Brain microvascular endothelial cell (primary cell): ENCODE results near the gene TRAPPC6A.
A peak's percentile ranks its signal among the peaks of the same experiment; 100 is the strongest.

Experiments
- DNase-seq: peaks from one replicate; pipeline ENCODE4 v3.0.0-alpha.2; 2020
- H3K27ac ChIP-seq: fragments of 250-450 bp; sonication (Bioruptor Pico); 2 replicates; pipeline ENCODE4 v1.5.1; 2020; ENCODE audit warnings: mild to moderate bottlenecking, moderate library complexity
- H3K27me3 ChIP-seq: fragments of 250-450 bp; sonication (Bioruptor Pico); replicated peaks from 2 replicates; pipeline ENCODE4 v1.5.1; 2020; ENCODE audit warnings: mild to moderate bottlenecking
- H3K36me3 ChIP-seq: fragments of 250-450 bp; sonication (Bioruptor Pico); replicated peaks from 2 replicates; pipeline ENCODE4 v1.5.1; 2020; ENCODE audit warnings: mild to moderate bottlenecking
- H3K4me3 ChIP-seq: 2 replicates; pipeline ENCODE4 v1.5.1; 2011; ENCODE audit warnings: low read depth, mild to moderate bottlenecking, control low read depth, low read length, moderate library complexity
- CTCF ChIP-seq: IDR thresholded peaks from 2 replicates; pipeline ENCODE4 v1.5.1; 2011; ENCODE audit warnings: low read depth, mild to moderate bottlenecking, moderate library complexity, low read length, control low read depth, inconsistent platforms; ENCODE audit errors: missing control alignments
- in situ Hi-C: cut with HindIII; loops from 2 replicates; pipeline ENCODE4 v1.10.0; 2017; ENCODE audit warnings: low sequenced_read_pairs, low pct_ligation_motif_present

TRAPPC6A gene

GRCh38 chr19:45177817-45178261 is at the start of gene TRAPPC6A:
TRAPPC6A (minus strand) TSS chr19:45178237; CDS start chr19:45178218, 19 bp downstream.
- DNase-seq = peak; percentile 48
- Histone ChIP-seq H3K27me3 (no peaks in the 10 kb centered on the region), H3K4me3 (peak within 1 kb of the TSS; percentile 95), H3K36me3 (no peaks in the 10 kb centered on the region), H3K27ac (peak within 1 kb of the TSS; percentile 92)
- TF ChIP-seq CTCF = no peak
- in situ Hi-C loops = no loop called here

GRCh38 chr19:45224645-45225044 is 46.6 kb upstream of the TRAPPC6A start:
- DNase-seq = no peak
- no peaks in the 10 kb centered on the region for H3K27me3 ChIP-seq
- no peaks in the 10 kb centered on the region for H3K36me3 ChIP-seq
- no peak overlapping the region for H3K27ac ChIP-seq
- in situ Hi-C loops = no loop called here
- no peak for TF ChIP-seq CTCF
- H3K4me3 ChIP-seq = no peak overlapping the region

- Histone ChIP-seq H3K27me3 (no peaks in the 10 kb centered on the region), H3K36me3 (no peaks in the 10 kb centered on the region), H3K27ac (no peak overlapping the region), H3K4me3 (no peak overlapping the region)
- in situ Hi-C loops = no loop called here
- DNase-seq = no peak
- no peak for TF ChIP-seq CTCF
Measured at GRCh38 chr19:45223879-45224278, 45.8 kb upstream of the TRAPPC6A start.

- Histone ChIP-seq H3K27me3 (peaks cover 4% of the 10 kb centered on the region), H3K36me3 (no peaks in the 10 kb centered on the region), H3K4me3 (no peak overlapping the region), H3K27ac (no peak overlapping the region)
- in situ Hi-C loops = no loop called here
- no peak for TF ChIP-seq CTCF
- DNase-seq = no peak
Measured at GRCh38 chr19:45222724-45223123, 44.7 kb upstream of the TRAPPC6A start.

GRCh38 chr19:45218911-45219743 is 41.1 kb upstream of the TRAPPC6A start:
- H3K4me3 ChIP-seq = no peak overlapping the region
- H3K27me3 ChIP-seq = peaks cover 23% of the 10 kb centered on the region
- no peak overlapping the region for H3K27ac ChIP-seq
- TF ChIP-seq CTCF = no peak
- H3K36me3 ChIP-seq = no peaks in the 10 kb centered on the region
- DNase-seq = no peak
- in situ Hi-C loops = no loop called here
